HAP-1 (cell line): Measurements from ENCODE around the gene ELK1.

Source experiments
- DNase-seq, 2 experiments: peaks; one replicate each; pipeline ENCODE4 v3.0.0-alpha.2; 2016 to 2020; ENCODE audit warnings: low spot score in 2 of 2
- H3K27me3 ChIP-seq: fragments of 250-450 bp; sonication (Bioruptor Pico); 2 replicates; pipeline ENCODE4 v1.5.1; 2020; ENCODE audit warnings: low read depth, mild to moderate bottlenecking, moderate library complexity
- H3K36me3 ChIP-seq: fragments of 250-450 bp; sonication (Bioruptor Pico); replicated peaks from 2 replicates; pipeline ENCODE4 v1.5.1; 2020; ENCODE audit warnings: mild to moderate bottlenecking
- H3K4me1 ChIP-seq: fragments of 250-450 bp; sonication (Bioruptor Pico); 2 replicates; pipeline ENCODE4 v1.5.1; 2020; ENCODE audit warnings: mild to moderate bottlenecking
- H3K4me3 ChIP-seq: fragments of 250-450 bp; sonication (Bioruptor Pico); 2 replicates; pipeline ENCODE4 v1.5.1; 2020; ENCODE audit warnings: mild to moderate bottlenecking, moderate library complexity
- H3K9me3 ChIP-seq: fragments of 250-450 bp; sonication (Bioruptor Pico); 2 replicates; pipeline ENCODE4 v1.5.1; 2020; ENCODE audit warnings: mild to moderate bottlenecking, moderate library complexity
- in situ Hi-C: fragments of 300-500 bp; cut with MboI; formaldehyde crosslinking; loops from 3 replicates; pipeline ENCODE4 v1.14.3; 2020; ENCODE audit warnings: low sequenced_read_pairs, inconsistent platforms, mixed read lengths

The ELK1 gene

DNA sequence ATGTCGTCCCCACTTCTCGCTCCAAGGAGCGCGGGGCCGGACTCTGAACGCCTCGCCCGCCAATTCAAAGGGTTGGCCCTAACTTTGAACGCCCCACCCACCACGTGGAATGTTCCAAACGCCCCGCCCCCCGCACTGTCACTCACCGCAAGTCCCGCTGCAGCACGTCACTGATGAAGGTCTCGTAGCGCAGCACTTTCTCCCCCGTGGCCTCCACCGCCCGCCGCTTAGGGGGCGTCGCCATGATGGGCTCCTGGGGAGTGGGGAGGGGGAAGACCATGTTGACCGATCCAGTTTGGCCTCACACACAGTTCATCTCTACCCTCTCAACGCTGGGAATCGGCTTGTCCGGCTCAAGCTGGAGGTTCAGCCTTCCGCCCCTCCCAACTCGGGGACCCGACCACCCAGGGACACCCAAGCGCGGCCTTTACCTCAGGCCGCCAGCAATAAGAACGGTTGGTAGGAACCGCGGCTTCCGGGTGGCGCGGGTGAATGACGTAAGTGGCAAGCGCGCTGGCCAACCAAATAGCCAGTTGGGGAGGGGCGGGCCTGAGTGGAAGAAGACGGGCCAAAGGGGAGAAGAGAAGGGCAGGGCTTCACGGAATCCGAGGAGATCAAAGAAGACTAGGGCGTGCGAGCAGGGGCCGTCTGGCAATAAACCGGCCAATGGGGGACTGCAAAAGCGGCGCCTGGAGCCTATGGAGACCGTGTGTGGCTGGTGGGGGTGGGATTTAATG lies 8.5 kb upstream of the ELK1 start, which contains the start of gene UXT:
TSS of gene UXT (minus strand) at position 497 of the 737 bp plus-strand sequence. CDS start at position 244, 253 bp downstream.
- Histone ChIP-seq H3K4me3 (peak within 1 kb of the TSS; percentile 80), H3K36me3 (peaks cover 28% of the 10 kb centered on the region), H3K27me3 (no peaks in the 10 kb centered on the region), H3K4me1 (peaks cover 7% of the 10 kb centered on the region), H3K9me3 (no peaks in the 10 kb centered on the region)
- DNase-seq = peak; percentile 97 to 99
- in situ Hi-C loops = loop anchor here (10.0 kb wide), 1 partner anchor 444 kb away; the partner anchor contains the start of gene CDK16

DNA sequence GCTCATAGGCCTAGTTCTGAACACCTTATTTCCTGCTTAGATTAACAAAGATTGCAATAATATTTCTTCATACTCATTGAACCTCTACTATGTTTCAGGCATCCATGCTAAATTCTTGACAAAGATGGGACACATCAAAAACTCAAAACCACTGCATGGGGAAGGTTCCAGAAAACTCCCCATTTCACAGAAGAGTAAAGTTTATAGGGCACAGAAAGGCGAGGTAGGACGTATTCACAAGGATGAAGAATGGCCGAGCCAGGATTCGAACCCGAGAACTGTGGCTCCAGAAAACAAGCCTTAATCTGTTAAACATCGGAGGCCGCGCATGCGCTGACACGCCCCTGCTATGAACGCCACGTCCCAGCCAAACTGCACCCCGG lies 7.9 kb upstream of the ELK1 start:
- in situ Hi-C loops = loop anchor here (10.0 kb wide), 1 partner anchor 443 kb away; the partner anchor contains the start of gene CDK16
- Histone ChIP-seq H3K4me1 (peaks cover 7% of the 10 kb centered on the region), H3K27me3 (no peaks in the 10 kb centered on the region), H3K9me3 (no peaks in the 10 kb centered on the region), H3K36me3 (peaks cover 33% of the 10 kb centered on the region), H3K4me3 (peak overlapping the region; percentile 80)
- DNase-seq = no peak

DNA sequence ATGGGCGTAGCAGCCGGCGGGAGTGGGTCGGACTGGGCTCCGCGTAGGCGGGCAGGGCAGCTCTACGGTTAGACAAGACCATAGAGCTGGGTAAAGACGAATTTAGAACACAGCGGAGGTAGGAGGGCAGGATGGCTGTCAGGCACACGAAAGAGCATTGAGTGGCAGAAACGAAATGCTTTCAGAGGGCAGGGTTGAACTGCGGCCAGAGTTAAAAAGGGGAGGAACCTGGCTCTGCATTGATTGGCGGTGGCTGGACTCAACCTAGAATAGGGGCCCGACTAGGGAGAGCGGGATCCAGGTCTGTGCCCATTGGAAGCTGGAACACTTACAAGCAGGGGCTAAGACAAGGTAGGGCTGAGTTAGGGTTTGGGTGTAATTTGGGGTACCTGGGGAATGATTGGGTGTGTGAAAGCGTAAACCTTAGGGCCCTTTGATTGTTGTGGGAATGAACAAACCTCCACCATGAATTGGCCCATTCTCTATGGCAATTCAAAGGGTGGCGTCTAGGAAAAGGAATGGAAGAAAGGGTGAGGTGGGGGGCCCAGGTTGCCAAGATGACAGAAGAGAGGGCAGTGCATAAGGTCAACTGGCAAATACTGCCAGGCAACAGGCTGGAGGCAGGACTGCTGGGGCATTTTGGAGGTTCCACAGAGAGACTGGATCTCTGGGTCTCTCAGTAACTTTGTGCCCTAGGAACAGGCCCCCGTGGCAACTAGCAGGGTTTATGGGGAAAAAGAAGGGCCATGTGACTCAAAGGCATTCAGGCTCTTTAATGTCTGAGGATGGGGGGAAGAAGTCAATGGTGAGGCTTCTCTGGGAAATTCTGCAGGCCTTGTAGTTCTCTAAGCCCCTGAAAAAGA lies 911 bp upstream of the ELK1 start:
- peaks cover 43% of the 10 kb centered on the region for H3K36me3 ChIP-seq
- in situ Hi-C loops = loop anchor here (10.0 kb wide), 1 partner anchor 436 kb away; the partner anchor contains the start of gene CDK16

DNA sequence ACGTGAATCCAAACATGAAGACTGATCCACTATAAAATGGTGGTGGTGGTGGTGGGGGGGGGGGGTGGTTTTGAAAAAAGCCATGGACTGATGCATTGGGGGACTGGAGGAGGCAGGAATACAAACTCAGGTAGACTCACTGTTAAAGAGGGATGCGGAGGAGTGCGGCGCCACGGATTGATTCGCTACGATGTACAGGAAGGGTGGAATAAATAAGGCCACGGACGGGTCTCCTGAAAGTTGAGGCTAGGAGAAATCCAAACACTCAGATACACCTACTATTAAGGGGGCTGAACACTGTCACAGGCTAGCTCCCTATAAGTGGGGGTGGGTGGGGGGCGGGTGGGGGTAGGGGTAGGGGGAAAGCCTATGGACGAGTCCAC lies 591 bp downstream of the ELK1 start:
- H3K36me3 ChIP-seq = peaks cover 29% of the 10 kb centered on the region
- no peaks in the 10 kb centered on the region for H3K27me3 ChIP-seq
- H3K9me3 ChIP-seq = no peaks in the 10 kb centered on the region
- H3K4me1 ChIP-seq = peaks cover 10% of the 10 kb centered on the region
- H3K4me3 ChIP-seq = peak overlapping the region; percentile 96
- peak in 1 of 2 experiments; percentile 34 for DNase-seq
- in situ Hi-C loops = loop anchor here (5.0 to 10.0 kb wide), 2 partner anchors 87 to 435 kb away; partner anchors contain the start of genes ARAF and CDK16

More for the DNA sequence above, 911 bp upstream of the ELK1 start:
- Histone ChIP-seq H3K27me3 (no peaks in the 10 kb centered on the region), H3K4me3 (peak overlapping the region; percentile 31), H3K9me3 (no peaks in the 10 kb centered on the region), H3K4me1 (peaks cover 10% of the 10 kb centered on the region)
- no peak for DNase-seq

DNA sequence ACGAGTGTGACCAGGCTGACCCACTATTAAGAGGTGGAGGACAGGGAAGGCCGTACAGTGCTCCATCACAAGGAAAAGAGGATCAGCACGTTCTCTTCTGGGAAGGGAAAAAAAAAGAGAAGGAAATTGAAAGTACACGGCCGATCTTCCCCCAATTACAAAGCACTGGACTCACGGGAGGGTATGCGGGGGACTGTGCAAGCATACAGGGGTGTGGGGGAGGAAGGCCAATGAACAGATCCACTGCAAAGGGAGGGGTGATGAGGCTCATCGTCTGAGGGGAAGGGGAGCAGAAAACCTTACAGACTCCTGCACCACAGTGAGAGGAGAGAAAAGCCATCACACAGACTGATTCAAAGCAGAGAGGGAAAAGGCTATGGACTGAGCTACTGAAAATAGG lies 1.1 kb downstream of the ELK1 start:
- no peaks in the 10 kb centered on the region for H3K27me3 ChIP-seq
- DNase-seq = no peak
- in situ Hi-C loops = loop anchor here (5.0 kb wide), 1 partner anchor 87 kb away; the partner anchor contains the start of gene ARAF

DNA sequence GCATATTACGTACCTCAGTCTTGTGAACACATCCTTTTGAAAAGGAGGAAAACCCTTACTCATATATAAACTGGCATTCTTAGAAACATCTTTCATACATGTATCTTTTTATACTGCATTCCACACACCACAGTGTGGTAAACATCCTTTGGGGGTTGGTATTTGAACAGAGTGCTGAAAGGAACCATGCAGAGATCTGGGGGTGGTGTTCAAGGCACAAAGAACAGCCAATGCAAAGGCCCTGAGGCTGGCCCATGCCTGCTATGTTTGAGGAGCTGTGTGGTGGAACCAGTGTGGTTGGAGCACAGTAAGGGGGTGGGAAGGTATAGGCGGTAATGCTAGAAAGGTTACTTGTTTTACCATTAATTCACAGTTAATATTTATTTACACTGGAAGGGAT lies 2.0 kb downstream of the ELK1 start:
- in situ Hi-C loops = loop anchor here (5.0 kb wide), 1 partner anchor 86 kb away; the partner anchor contains the start of gene ARAF
- DNase-seq = no peak
- Histone ChIP-seq H3K4me3 (no peak overlapping the region), H3K36me3 (peaks cover 24% of the 10 kb centered on the region), H3K9me3 (no peaks in the 10 kb centered on the region), H3K27me3 (no peaks in the 10 kb centered on the region), H3K4me1 (peaks cover 10% of the 10 kb centered on the region)

More for the DNA sequence above, 1.1 kb downstream of the ELK1 start:
- Histone ChIP-seq H3K4me3 (peak overlapping the region; percentile 96), H3K4me1 (peaks cover 10% of the 10 kb centered on the region), H3K9me3 (no peaks in the 10 kb centered on the region), H3K36me3 (peaks cover 29% of the 10 kb centered on the region)

DNA sequence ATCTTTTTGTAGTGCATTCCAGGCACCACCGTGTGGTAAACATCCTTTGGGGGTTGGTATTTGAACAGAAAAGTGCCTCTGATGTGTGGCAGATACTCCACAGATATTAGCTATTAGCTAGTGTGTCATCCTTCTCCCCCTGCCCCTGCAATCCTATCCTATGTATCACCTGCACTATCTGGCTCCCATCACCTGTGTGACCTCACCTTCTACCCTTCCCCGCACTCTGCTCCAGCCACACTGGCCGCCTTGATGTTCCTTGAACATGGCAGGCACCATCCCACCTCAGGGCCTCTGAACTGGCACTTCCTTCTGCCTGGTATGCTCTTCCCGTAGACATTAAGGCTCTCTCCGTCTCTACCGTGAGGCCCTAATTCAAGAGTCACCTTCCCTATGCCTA lies 3.7 kb downstream of the ELK1 start:
- no peak for DNase-seq
- peaks cover 15% of the 10 kb centered on the region for H3K36me3 ChIP-seq
- H3K9me3 ChIP-seq = no peaks in the 10 kb centered on the region
- H3K4me1 ChIP-seq = peaks cover 10% of the 10 kb centered on the region
- no peaks in the 10 kb centered on the region for H3K27me3 ChIP-seq
- H3K4me3 ChIP-seq = no peak overlapping the region
- in situ Hi-C loops = loop anchor here (5.0 kb wide), 1 partner anchor 84 kb away; the partner anchor contains the start of gene ARAF

DNA sequence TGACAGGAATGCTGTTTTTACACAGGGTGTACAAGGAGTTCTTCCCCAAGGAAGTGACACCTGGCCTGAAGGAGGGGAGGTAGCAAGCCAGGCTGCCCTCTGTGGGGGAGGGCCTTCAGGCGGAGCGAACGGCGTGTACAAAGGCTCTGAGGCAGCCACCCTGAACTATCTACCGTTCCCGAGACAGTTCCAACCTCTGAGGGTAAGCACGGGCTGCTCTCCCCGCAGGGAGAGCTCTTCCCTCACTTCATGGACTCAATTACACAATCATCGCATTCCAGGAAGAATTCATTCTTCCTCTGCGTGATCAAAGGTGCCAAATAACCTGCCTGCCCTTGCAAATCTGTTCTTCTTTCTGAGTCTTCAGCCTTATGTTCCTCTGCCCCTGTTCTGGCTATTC lies 4.8 kb downstream of the ELK1 start:
- DNase-seq = no peak
- H3K4me1 ChIP-seq = peaks cover 4% of the 10 kb centered on the region
- no peaks in the 10 kb centered on the region for H3K27me3 ChIP-seq
- H3K9me3 ChIP-seq = no peaks in the 10 kb centered on the region
- in situ Hi-C loops = loop anchor here (5.0 kb wide), 1 partner anchor 83 kb away; the partner anchor contains the start of gene ARAF
- H3K36me3 ChIP-seq = peaks cover 22% of the 10 kb centered on the region
- H3K4me3 ChIP-seq = no peak overlapping the region

DNA sequence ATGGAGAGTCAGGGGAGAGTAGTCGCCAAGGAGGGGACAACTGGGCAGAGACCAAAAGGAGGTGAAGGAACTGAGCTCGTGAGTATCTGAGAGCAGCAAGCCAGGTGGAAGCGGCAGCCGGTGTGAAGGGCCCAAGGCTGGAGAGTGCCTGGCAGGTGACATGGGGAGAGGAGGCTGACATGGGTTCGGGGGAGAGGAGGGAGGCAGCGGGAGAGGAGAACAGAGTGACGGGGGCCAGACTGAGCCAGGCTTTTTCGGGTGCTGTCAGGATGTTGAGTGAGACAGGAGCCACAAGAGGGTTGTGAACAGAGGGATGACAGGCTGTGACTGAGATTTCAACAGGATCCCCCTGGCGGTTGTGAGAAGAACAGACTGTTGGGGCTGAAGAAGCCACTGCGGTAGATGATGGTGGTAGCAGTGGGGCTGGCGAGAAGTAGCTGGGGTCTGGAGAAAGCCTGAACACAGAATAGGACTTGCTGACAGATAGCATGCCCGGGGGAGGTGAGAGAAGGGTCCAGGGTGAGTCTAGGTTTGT lies 5.7 kb downstream of the ELK1 start:
- H3K4me1 ChIP-seq = peaks cover 4% of the 10 kb centered on the region
- in situ Hi-C loops = loop anchor here (5.0 kb wide), 1 partner anchor 82 kb away; the partner anchor contains the start of gene ARAF
- H3K4me3 ChIP-seq = no peak overlapping the region
- H3K36me3 ChIP-seq = peaks cover 31% of the 10 kb centered on the region
- H3K9me3 ChIP-seq = no peaks in the 10 kb centered on the region
- peak; percentile 20 to 49 for DNase-seq
- no peaks in the 10 kb centered on the region for H3K27me3 ChIP-seq

DNA sequence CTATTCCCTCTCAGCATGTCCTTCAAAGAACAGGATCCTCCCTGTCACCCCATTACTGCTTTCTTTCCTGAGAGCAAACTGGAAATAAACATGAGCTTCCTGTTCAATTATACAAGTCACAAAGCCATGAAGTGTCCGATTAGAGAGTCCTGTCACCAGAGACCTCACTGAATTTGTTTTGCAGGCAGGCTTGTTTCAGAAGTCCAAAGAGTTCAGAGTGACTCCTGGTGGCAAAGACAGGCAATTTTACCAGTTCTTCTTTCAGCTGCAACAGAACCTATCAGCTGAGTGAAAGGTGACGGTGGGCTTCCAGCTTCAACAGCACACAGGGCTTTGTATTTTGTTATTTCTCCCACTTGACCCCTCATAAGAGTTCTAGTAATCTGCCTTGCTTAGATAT lies 6.4 kb downstream of the ELK1 start:
- peaks cover 3% of the 10 kb centered on the region for H3K4me1 ChIP-seq
- H3K36me3 ChIP-seq = peaks cover 37% of the 10 kb centered on the region
- no peak overlapping the region for H3K4me3 ChIP-seq
- in situ Hi-C loops = no loop called here
- no peaks in the 10 kb centered on the region for H3K9me3 ChIP-seq
- no peaks in the 10 kb centered on the region for H3K27me3 ChIP-seq
- DNase-seq = no peak

DNA sequence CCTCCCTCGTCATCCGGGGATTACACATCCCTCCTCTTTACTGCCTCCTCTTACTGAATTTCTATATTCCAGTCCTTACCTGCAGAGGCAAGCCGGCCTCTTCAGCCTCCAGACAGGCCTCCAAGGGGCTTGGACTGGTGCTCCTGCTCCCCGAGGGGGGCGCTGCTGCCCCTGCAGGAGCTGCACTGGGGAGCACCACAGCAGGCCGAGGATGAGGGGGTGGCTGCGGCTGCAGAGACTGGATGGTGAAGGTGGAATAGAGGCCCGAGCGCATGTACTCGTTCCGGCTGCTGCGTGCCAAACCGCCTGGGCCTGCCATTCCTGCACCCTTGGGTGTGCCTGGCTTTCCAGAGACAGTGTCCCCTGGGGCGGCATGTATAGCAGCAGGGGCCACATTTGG lies 11.5 kb downstream of the ELK1 start:
- Histone ChIP-seq H3K4me1 (no peaks in the 10 kb centered on the region), H3K4me3 (no peak overlapping the region), H3K9me3 (no peaks in the 10 kb centered on the region), H3K36me3 (peaks cover 72% of the 10 kb centered on the region), H3K27me3 (no peaks in the 10 kb centered on the region)
- in situ Hi-C loops = no loop called here
- DNase-seq = no peak

DNA sequence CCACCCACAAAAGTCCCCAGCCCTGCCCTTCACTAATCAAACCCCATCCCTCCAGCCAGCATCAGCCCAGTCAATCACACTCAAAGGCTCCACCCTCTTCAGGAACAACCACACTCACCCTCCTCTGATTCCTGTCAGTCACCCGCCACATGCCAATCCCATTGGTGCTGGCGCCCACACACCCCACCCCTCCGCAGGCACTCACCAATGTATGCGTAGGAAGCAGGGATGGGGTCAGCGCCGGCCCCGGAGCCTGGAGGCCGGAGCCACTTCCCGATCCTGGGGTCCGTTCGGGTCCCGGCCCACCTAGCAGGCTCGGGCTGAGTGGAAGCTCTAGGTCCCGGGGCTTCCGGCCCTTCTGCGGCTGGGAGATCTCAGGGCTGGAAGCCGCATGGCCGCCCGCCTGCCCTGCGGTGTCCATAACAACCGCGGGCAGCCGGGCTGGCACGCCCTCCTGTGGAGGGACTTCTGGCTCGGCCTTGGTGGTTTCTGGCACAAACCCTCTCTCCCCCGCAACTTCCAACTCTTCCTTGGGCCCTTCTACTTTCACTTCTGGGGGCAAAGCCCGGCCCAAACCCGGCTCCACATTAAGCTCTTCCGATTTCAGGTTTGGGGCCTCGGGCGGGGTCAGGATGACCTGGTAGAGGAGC lies 12.7 kb downstream of the ELK1 start:
- no peaks in the 10 kb centered on the region for H3K9me3 ChIP-seq
- no peaks in the 10 kb centered on the region for H3K4me1 ChIP-seq
- peaks cover 69% of the 10 kb centered on the region for H3K36me3 ChIP-seq
- in situ Hi-C loops = no loop called here
- no peak for DNase-seq
- H3K4me3 ChIP-seq = no peak overlapping the region
- no peaks in the 10 kb centered on the region for H3K27me3 ChIP-seq
